ENCODE measurements around the gene PEAK3.

Gene PEAK3

DNA sequence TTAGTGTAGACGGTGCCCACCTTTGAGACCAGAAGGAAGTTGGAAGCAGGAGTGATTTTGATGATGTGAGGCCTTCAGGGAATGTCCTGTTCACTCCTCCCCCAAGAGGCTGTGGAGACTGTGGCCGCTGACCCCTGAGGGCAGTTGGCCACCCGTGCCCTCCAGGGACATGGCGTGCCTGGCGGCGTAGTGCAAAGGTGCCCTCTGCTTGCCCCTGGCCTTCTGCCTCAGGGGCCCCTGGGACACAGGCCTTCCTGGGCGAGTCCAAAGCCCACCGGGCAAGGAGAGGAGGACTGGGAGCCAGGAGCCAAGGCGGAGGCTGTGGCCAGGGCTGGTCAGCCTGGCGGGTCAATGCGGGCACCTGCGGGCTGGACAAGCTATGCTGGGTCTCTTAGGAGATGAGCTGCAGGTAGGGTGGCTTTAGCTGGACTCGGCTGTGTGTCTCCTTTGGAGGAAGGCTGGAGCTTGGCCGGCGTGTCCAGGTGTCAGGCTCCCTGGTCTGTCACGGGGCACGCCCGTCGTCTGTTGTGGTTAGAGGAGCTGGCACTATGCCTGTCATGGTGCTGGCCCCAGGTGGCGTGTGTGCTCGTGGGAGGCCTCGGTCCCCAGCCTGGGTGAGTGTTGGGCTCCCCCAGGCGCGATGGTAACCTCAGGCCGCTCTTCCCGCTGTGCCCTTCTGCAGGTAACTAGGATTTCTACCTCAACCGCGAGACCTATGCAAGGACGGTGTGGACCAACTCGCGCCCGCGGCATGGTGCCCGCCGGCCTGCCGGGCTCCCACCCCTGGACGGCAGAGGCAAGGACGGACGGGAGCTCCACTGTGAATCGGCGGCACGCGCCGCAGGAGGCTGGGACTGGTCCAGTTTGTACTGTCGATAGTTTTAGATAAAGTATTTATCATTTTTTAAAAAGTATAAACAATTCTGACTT, 52.6 kb downstream of the PEAK3 start:
- no peak overlapping the region for H3K4me3 ChIP-seq (replicated peaks; ENCODE audit: low read depth, low read length)
- no peak for DNase-seq (ENCODE audit: extremely low read depth, insufficient read length)
- no peaks in the 10 kb centered on the region for H3K27me3 ChIP-seq (replicated peaks; ENCODE audit: control insufficient read depth, insufficient read depth, low read length)
- TF ChIP-seq, protein P1, sequence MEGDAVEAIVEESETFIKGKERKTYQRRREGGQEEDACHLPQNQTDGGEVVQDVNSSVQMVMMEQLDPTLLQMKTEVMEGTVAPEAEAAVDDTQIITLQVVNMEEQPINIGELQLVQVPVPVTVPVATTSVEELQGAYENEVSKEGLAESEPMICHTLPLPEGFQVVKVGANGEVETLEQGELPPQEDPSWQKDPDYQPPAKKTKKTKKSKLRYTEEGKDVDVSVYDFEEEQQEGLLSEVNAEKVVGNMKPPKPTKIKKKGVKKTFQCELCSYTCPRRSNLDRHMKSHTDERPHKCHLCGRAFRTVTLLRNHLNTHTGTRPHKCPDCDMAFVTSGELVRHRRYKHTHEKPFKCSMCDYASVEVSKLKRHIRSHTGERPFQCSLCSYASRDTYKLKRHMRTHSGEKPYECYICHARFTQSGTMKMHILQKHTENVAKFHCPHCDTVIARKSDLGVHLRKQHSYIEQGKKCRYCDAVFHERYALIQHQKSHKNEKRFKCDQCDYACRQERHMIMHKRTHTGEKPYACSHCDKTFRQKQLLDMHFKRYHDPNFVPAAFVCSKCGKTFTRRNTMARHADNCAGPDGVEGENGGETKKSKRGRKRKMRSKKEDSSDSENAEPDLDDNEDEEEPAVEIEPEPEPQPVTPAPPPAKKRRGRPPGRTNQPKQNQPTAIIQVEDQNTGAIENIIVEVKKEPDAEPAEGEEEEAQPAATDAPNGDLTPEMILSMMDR (IDR thresholded peaks at IDR 0.05; ENCODE audit: insufficient read depth, low read length, poor library complexity, severe bottlenecking), result no peak
- H3K36me3 ChIP-seq (ENCODE audit: control insufficient read depth, insufficient read depth, low read length), result peaks cover 45% of the 10 kb centered on the region

DNA sequence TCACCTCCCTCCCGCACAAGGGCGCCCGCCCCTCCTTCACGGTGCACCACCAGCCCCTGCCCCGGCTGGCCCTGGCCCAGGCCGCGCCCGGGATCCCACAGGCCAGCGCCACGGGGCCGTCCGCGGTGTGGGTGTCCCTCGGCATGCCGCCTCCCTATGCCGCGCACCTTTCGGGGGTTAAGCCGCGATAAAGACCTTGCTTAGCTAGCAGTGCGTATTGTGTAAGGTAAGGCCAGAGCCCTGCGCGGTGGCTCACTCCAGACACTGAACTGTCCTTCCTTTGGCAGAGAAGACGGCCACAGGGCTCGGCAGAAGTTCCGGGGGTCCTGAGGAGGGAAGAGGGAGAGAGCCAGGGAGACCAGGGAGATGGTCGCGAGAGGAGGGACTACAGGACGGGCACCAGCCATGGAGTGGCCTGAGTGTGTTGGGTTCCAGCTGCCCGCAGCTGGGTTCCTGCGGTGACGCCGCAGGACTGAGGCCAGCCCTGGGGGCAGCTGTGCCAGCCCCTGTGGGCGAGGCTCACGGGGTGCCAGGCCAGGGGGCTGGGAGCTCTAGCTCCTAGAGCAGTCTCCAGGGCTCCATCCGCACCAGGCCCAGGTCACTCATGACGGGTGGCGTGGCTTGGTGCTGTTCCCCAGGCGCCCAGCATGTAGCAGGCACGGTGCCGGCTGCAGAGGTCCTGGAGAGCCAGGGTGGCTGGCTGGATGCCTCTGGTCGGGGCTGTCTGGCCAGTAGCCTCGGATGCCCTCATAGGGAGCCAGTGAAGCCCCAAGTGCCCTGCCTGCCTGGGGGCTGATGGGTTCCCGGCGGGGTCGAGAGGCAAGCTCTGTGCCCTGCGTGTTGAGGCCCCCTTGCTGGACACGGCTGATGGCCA, 53.6 kb downstream of the PEAK3 start:
- Histone ChIP-seq H3K27me3 (replicated peaks; ENCODE audit: control insufficient read depth, insufficient read depth, low read length) (no peaks in the 10 kb centered on the region), H3K36me3 (ENCODE audit: control insufficient read depth, insufficient read depth, low read length) (peaks cover 41% of the 10 kb centered on the region), H3K4me3 (replicated peaks; ENCODE audit: low read depth, low read length) (no peak overlapping the region)
- no peak for DNase-seq (ENCODE audit: extremely low read depth, insufficient read length)
- TF ChIP-seq, protein P1 (IDR thresholded peaks at IDR 0.05; ENCODE audit: insufficient read depth, low read length, poor library complexity, severe bottlenecking), result no peak

DNA sequence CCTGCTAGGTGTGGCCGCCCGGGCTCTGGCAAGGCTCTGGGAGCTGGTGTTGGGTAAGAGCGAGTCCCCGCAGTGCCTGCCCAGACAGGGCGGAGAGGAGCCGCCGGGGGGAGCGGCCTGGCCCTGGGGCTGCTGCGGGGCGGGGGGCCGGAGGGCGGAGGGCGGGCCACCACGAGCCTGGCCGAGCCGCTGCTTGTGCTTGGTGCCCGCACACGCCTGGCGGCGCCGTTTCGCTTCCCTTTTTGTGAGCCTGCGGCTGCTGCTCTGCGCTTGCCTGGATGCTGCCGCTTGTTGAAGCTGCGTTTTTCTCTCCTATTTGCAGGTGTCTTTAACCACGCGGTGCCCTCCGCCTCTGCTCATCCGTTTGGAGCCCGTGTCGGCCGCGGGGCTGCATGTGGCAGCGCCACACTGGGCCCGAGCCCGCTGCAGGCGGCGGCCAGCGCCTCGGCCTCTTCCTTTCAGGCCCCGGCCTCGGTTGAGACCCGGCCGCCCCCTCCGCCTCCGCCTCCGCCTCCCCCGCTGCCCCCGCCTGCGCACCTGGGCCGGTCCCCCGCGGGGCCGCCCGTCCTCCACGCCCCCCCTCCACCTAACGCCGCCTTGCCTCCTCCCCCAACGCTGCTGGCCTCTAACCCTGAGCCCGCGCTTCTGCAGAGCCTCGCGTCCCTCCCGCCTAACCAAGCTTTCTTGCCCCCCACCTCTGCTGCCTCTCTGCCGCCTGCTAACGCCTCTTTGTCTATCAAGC, 54.4 kb downstream of the PEAK3 start:
- Histone ChIP-seq H3K27me3 (replicated peaks; ENCODE audit: control insufficient read depth, insufficient read depth, low read length) (no peaks in the 10 kb centered on the region), H3K36me3 (ENCODE audit: control insufficient read depth, insufficient read depth, low read length) (peaks cover 35% of the 10 kb centered on the region), H3K4me3 (replicated peaks; ENCODE audit: low read depth, low read length) (no peak overlapping the region)
- TF ChIP-seq, protein P1 (IDR thresholded peaks at IDR 0.05; ENCODE audit: insufficient read depth, low read length, poor library complexity, severe bottlenecking), result no peak
- DNase-seq (ENCODE audit: extremely low read depth, insufficient read length), result peak; percentile 86

DNA sequence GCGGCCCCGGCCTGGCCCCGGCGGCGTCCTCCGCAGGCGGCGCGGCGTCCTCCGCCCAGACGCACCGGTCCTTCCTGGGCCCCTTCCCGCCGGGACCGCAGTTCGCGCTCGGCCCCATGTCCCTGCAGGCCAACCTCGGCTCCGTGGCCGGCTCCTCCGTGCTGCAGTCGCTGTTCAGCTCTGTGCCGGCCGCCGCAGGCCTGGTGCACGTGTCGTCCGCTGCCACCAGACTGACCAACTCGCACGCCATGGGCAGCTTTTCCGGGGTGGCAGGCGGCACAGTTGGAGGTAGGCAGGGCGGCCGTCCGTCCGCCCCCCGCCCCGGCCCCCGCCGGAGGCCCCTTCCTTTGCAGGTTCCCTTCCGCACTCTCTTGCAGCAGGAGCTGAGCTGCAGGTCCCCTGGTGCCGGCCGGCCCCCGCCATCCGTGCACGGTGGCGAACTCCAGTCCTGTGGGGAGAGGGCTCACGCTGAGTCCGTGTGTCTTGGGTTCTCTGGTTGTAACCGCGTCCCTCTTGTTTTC, 55.1 kb downstream of the PEAK3 start:
- DNase-seq (ENCODE audit: extremely low read depth, insufficient read length), result no peak
- Histone ChIP-seq H3K27me3 (replicated peaks; ENCODE audit: control insufficient read depth, insufficient read depth, low read length) (no peaks in the 10 kb centered on the region), H3K36me3 (ENCODE audit: control insufficient read depth, insufficient read depth, low read length) (peaks cover 36% of the 10 kb centered on the region), H3K4me3 (replicated peaks; ENCODE audit: low read depth, low read length) (no peak overlapping the region)
- TF ChIP-seq, protein P1 (IDR thresholded peaks at IDR 0.05; ENCODE audit: insufficient read depth, low read length, poor library complexity, severe bottlenecking), result no peak

Data from GM06990 (cell line).